ENCODE data around the gene EIF3I.

The EIF3I gene

GRCh38 chr1:32200226-32201010, 21.8 kb upstream of the EIF3I start, which contains the start of gene CCDC28B (continued):
- TF ChIP-seq ZNF449 (tag by site-specific recombination; IDR thresholded peaks at IDR 0.05) (no peak), BCL11B (tag by site-specific recombination; IDR thresholded peaks at IDR 0.05; ENCODE audit: low read depth) (no peak), ZFP3 (tag by site-specific recombination; IDR thresholded peaks at IDR 0.05; ENCODE audit: low read depth) (no peak), HOXA7 (CRISPR knock-in tag; IDR thresholded peaks at IDR 0.05; ENCODE audit: borderline replicate concordance) (no peak), ZNF184 (tag by site-specific recombination; IDR thresholded peaks at IDR 0.05) (no peak; the same call in 1 of the 2 replicates), PRDM1 (tag by site-specific recombination; IDR thresholded peaks at IDR 0.05) (peak; percentile 95), ZFP41 (tag by site-specific recombination; IDR thresholded peaks at IDR 0.05; ENCODE audit: borderline replicate concordance) (no peak), ZFP69B (tag by site-specific recombination; IDR thresholded peaks at IDR 0.05) (no peak), HIC1 (tag by site-specific recombination; IDR thresholded peaks at IDR 0.05) (no peak), ZNF324 (tag by site-specific recombination; IDR thresholded peaks at IDR 0.05) (peak; percentile 46; the same call in 1 of the 2 replicates), ZNF211 (tag by site-specific recombination; IDR thresholded peaks at IDR 0.05; ENCODE audit: low read depth) (no peak), ZNF510 (tag by site-specific recombination; IDR thresholded peaks at IDR 0.05; ENCODE audit: insufficient replicate concordance) (no peak), ZNF837 (tag by site-specific recombination; IDR thresholded peaks at IDR 0.05) (no peak), ZNF2 (tag by site-specific recombination; IDR thresholded peaks at IDR 0.05) (peak; percentile 36), ZBTB8A (tag by site-specific recombination; IDR thresholded peaks at IDR 0.05) (no peak; the same call in 1 of the 2 replicates), EGR2 (tag by site-specific recombination; IDR thresholded peaks at IDR 0.05; ENCODE audit: low read depth) (no peak), ZNF521 (tag by site-specific recombination; IDR thresholded peaks at IDR 0.05) (no peak), MZF1 (tag by site-specific recombination; IDR thresholded peaks at IDR 0.05; ENCODE audit: borderline replicate concordance) (no peak), KLF9 (tag by site-specific recombination; IDR thresholded peaks at IDR 0.05; ENCODE audit: low read depth) (peak; percentile 77), ZNF600 (tag by site-specific recombination; IDR thresholded peaks at IDR 0.05) (no peak), ZNF580 (tag by site-specific recombination; IDR thresholded peaks at IDR 0.05) (no peak), ZBTB10 (tag by site-specific recombination; IDR thresholded peaks at IDR 0.05) (0 out of 2 replicates have a peak, but pooled peaks have one; percentile 24), SP2 (tag by site-specific recombination; IDR thresholded peaks at IDR 0.05) (peak; percentile 51), ZNF280D (tag by site-specific recombination; IDR thresholded peaks at IDR 0.05) (no peak), ZNF148 (tag by site-specific recombination; IDR thresholded peaks at IDR 0.05; ENCODE audit: borderline replicate concordance) (no peak), OVOL3 (tag by site-specific recombination; IDR thresholded peaks at IDR 0.05) (no peak), ZNF157 (tag by site-specific recombination; IDR thresholded peaks at IDR 0.05) (no peak), YY1 (tag by site-specific recombination; IDR thresholded peaks at IDR 0.05) (peak; percentile 26; the same call in 1 of the 2 replicates)

Measured in HEK293 (cell line).